AG20443 (cell line): Measurements from ENCODE around the gene ZNF474.
A peak's percentile ranks its signal among the peaks of the same experiment; 100 is the strongest.

ENCODE experiments used
- DNase-seq: peaks from one replicate; pipeline ENCODE4 v3.0.0; 2012; ENCODE audit warnings: low spot score, mixed read lengths

The ZNF474 gene

GRCh38 chr5:122180863-122181548 is 51.7 kb downstream of the ZNF474 start:
- DNase-seq: peak; percentile 57

GRCh38 chr5:122181863-122182262 is 52.5 kb downstream of the ZNF474 start:
- DNase-seq: no peak

GRCh38 chr5:122182491-122182921 is 53.2 kb downstream of the ZNF474 start:
- peak; percentile 51 for DNase-seq

- peak; percentile 68 for DNase-seq
Measured at GRCh38 chr5:122183098-122183787, 53.9 kb downstream of the ZNF474 start.

- no peak for DNase-seq
Measured at GRCh38 chr5:122183788-122184170, 54.4 kb downstream of the ZNF474 start.

- no peak for DNase-seq
Measured at GRCh38 chr5:122184676-122185255, 55.4 kb downstream of the ZNF474 start.

- DNase-seq: no peak
Measured at GRCh38 chr5:122187426-122187825, 58.1 kb downstream of the ZNF474 start.

- no peak for DNase-seq
Measured at GRCh38 chr5:122190156-122190555, 60.8 kb downstream of the ZNF474 start.

GRCh38 chr5:122192497-122193496 is 63.5 kb downstream of the ZNF474 start:
- peak; percentile 70 for DNase-seq

- DNase-seq: peak; percentile 63
Measured at GRCh38 chr5:122195802-122196394, 66.6 kb downstream of the ZNF474 start.

- no peak for DNase-seq
Measured at GRCh38 chr5:122199146-122199545, 69.8 kb downstream of the ZNF474 start.

- no peak for DNase-seq
Measured at GRCh38 chr5:122200450-122200849, 71.1 kb downstream of the ZNF474 start.

- no peak for DNase-seq
Measured at GRCh38 chr5:122200865-122201264, 71.5 kb downstream of the ZNF474 start.

- no peak for DNase-seq
Measured at GRCh38 chr5:122201365-122201764, 72.0 kb downstream of the ZNF474 start.

- DNase-seq: no peak
Measured at GRCh38 chr5:122202952-122203351, 73.6 kb downstream of the ZNF474 start.
